Fibroblast of pulmonary artery (primary cell): Measurements from ENCODE around the gene OMP.

Experiments
- DNase-seq: peaks from one replicate; pipeline ENCODE4 v3.0.0-alpha.2; 2010; ENCODE audit warnings: low read depth
- H3K4me3 ChIP-seq: replicated peaks from 2 replicates; pipeline ENCODE4 v1.5.1; 2011; ENCODE audit warnings: low read depth, mild to moderate bottlenecking, control low read depth, low read length, moderate library complexity
- TF ChIP-seq, protein P1 (sequence below): IDR thresholded peaks from 2 replicates; pipeline ENCODE4 v1.5.1; 2011; ENCODE audit warnings: mild to moderate bottlenecking, control low read depth, low read length, inconsistent platforms; ENCODE audit errors: missing control alignments

Gene OMP

DNA sequence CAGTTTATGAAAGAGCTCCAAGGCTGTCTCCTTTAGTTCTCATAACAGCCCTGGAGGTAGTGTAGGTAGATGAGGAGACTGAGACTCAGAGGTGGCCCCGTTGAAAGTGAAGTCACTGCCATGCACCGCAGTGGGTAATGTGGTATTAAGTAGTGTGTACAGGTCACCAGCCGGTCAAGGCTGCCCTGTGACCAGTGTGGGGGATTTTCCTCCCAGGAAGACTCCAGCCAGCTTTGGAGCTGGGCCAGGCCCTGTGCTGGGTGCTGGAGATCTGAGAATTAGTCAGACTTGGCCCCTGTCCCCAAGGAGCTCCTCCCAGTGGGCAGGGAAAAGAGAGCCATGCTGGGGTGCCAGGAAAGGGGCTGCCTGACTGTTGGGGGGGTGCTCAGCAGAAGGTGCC, 5.3 kb downstream of the OMP start:
- peak; percentile 91 for DNase-seq
- H3K4me3 ChIP-seq: no peak overlapping the region
- TF ChIP-seq, protein P1, sequence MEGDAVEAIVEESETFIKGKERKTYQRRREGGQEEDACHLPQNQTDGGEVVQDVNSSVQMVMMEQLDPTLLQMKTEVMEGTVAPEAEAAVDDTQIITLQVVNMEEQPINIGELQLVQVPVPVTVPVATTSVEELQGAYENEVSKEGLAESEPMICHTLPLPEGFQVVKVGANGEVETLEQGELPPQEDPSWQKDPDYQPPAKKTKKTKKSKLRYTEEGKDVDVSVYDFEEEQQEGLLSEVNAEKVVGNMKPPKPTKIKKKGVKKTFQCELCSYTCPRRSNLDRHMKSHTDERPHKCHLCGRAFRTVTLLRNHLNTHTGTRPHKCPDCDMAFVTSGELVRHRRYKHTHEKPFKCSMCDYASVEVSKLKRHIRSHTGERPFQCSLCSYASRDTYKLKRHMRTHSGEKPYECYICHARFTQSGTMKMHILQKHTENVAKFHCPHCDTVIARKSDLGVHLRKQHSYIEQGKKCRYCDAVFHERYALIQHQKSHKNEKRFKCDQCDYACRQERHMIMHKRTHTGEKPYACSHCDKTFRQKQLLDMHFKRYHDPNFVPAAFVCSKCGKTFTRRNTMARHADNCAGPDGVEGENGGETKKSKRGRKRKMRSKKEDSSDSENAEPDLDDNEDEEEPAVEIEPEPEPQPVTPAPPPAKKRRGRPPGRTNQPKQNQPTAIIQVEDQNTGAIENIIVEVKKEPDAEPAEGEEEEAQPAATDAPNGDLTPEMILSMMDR: no peak

- H3K4me3 ChIP-seq: no peak overlapping the region
- TF ChIP-seq, protein P1: no peak
- no peak for DNase-seq
These were observed 5.8 kb downstream of the OMP start for GRCh38 chr11:77108436-77108835.

- H3K4me3 ChIP-seq: no peak overlapping the region
- TF ChIP-seq, protein P1: no peak
- peak; percentile 46 for DNase-seq
These were observed 6.8 kb downstream of the OMP start for GRCh38 chr11:77109236-77110019.

- TF ChIP-seq, protein P1: no peak
- DNase-seq: no peak
- no peak overlapping the region for H3K4me3 ChIP-seq
These were observed 8.2 kb downstream of the OMP start for GRCh38 chr11:77110836-77111235.

GRCh38 chr11:77111277-77111676, 8.6 kb downstream of the OMP start:
- no peak overlapping the region for H3K4me3 ChIP-seq
- no peak for DNase-seq
- TF ChIP-seq, protein P1: no peak

DNA sequence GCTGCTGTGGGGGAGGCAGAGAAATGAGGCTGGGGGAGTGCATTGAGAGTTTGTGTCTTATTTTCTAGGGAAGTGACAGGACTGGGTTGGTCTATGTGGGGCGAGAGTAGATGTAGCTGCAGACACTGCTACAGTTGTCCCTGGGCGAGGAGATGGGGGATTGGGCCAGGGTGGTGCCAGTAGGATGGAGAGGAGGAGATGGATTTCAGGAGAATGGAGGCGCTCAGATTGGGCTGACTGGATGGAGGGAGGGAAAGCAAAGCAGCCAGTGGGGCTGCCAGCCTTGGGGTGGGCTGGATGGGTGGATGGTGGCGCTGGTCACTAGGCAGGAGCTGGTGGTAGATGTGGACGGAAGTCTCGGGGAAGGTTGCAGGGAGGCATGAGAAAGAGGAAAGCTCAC, 9.3 kb downstream of the OMP start:
- H3K4me3 ChIP-seq: no peak overlapping the region
- DNase-seq: no peak
- TF ChIP-seq, protein P1: no peak
